Mesenteric fat pad (tissue), 1 donor: ENCODE measurements around the gene LYAR. TPM values are rescaled to one million over a fixed set of nuclear protein-coding genes. Genes with fewer than 3 reads are reported as not detected.

Experiments used
- DNase-seq: peaks from one replicate; pipeline ENCODE4 v3.0.0-alpha.2; 2020; ENCODE audit warnings: low spot score
- total RNA-seq: library from RNA; stranded (reverse); fragmentation: NEBNext Ultra II Directional; extraction: Animal tissue kit (Norgen Biotek cat#: 25700); gene quantifications from one replicate; pipeline ENCODE4 v1.2.1, GENCODE V29; 2021
- donor health status: DM: yes; HTN: yes; CAD: no.

LYAR gene
- total RNA-seq, 1 donor from 2014 or later: 18.2 TPM

DNA sequence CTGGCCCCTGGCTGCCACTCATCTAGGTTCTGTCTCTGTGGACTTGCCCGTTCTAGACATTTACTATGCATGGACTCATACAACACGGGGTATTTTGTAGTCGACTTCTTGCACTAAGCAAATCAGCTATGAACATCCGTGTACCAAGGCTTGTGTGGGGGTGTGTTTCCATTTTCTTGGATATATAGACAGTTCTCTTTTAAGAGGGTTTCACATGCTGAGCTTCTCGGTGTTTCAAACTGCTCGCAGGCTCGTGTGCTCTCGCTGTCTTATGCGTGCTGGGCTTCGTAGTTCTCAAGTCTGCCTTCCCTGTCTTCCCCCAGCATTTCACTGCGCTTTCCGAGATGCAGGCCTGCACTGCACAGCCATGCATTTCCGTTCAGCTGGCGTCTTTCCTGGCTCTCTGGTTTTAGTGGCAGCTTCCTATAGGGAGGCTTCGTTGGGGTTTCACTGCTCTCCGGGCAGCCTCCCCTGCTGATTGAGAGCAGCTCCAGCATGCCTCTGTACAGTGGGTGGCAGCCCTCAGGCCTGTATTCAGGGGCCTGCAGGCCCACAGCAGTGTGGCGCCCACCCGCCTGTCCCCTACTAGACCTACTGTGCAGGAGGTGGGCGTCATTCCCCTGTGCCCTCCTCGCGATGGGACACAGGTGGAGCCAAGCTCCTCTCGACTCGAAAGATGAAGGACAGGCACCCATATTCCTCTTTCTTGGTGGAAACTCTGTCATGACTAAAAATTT lies 27.7 kb upstream of the LYAR start:
- peak; percentile 83 for DNase-seq

- peak; percentile 28 for DNase-seq
Measured at GRCh38 chr4:4316150-4316495, 26.2 kb upstream of the LYAR start.

- DNase-seq: peak; percentile 11
Measured at GRCh38 chr4:4315461-4316149, 25.7 kb upstream of the LYAR start.

DNA sequence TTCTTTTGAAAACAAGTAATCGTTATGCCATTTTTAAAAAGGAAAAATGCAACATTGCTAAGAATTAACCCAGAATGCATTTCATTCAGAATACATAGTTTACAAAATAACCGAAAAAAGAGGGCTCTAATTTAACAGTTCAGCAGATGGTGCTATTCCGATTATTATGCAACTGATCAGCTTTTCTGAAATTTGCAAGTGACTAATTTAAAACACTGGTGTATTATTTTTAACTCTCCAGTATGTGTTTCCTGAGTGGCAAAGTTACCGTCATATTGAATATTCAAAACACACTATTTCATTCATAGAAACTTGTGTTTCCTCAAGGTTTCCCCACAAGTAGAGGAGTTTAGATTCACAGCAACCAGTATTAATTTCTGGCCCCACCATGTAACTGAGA lies 21.2 kb upstream of the LYAR start:
- no peak for DNase-seq

GRCh38 chr4:4308800-4309441 lies 19.0 kb upstream of the LYAR start:
- DNase-seq: peak; percentile 68

DNA sequence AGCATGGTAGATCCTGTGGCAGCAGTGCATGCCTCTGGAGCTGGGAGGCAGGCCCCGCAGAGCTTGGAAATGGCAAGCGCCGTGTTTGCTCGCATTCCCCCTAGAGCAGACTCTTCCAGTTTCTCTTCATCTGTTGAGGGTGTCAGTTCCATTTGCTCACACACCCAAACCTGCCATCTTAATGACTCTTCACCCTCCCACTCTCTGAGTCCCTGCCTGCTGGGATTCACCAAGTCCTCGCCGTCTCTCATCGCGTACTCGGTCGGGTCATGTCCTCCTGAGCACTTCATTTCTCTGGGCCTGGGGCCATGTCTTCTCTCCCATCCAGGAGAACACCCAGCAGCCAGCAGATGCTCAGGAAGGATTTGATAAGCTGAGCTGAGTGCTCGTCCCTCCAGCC lies 17.0 kb upstream of the LYAR start:
- DNase-seq: peak; percentile 39

DNA sequence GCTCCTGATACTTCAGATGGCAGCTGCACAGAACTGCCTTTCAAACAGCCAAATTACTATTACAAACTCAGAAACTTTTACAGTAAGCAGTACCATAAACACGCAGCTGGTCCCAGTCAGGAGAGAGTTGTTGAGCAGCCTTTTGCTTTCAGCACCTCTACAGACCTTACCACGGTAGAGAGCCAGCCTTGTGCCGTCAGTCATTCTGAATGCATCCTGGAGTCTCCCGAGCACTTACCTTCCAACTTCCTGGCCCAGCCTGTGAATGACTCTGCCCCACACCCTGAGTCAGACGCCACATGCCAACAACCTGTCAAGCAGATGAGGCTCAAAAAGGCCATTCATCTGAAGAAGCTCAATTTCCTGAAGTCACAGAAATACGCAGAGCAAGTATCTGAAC lies 12.5 kb upstream of the LYAR start:
- DNase-seq: peak; percentile 80

- peak; percentile 12 for DNase-seq
Measured at GRCh38 chr4:4302001-4302400, 12.0 kb upstream of the LYAR start.

DNA sequence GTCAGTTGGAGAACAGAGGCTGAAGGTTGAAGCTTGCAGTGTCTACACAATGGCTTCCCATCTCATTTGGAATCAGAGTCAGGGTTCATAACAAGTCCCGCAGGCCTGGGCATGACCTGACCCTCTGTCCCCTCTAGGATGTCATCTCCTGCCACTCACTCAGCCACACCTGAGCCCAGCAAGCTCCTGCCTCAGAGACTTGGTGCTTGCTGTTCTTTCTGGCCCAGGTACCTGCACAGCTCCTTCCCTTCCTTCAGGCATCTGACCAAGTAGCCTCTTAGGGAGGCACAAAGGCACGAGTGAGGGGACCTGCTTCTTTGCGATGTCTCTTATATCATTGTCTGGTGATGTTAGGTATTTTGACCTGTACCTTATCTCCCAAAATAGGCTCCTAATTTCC lies 9.1 kb upstream of the LYAR start:
- no peak for DNase-seq

- peak; percentile 12 for DNase-seq
Measured at GRCh38 chr4:4296283-4296846, 6.4 kb upstream of the LYAR start.

DNA sequence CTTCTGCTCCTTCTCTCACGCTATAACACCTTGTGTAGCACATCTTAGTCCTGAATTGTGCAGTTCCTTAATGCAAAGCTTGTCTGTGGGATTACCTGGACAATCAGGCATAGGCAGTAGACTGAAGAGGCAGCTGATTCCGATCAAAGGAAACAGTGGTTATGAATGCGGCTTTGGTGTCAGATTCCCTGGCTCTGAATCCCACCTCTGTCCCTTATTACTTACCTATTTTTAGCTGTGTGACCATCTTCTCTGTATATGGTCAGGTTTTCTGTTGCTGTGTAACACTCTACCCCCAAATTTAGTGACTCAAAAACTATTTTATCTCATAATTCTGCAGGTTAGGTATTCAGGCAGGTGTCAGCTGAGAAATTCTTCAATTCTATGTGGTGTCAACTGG lies 3.3 kb upstream of the LYAR start:
- DNase-seq: no peak

DNA sequence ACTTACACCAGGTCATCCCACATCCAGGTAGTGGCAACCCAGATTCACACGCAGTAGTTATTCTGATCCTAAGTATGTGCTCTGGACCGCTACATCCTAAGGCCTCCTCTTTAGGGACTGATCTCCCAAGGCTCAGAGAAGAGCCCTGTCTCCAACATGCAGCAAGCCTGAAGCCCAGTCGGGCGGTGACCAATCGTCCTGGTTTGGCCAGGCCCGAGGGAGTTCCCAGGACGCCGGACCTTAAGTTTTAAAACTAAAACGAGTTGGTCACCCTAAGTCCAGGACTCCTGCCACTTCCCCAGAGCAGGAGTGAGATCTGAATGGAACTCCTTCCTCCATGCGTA lies 385 bp downstream of the LYAR start:
- no peak for DNase-seq

GRCh38 chr4:4289055-4289454 lies 899 bp downstream of the LYAR start:
- DNase-seq: no peak

- DNase-seq: no peak
Measured at GRCh38 chr4:4288098-4288497, 1.9 kb downstream of the LYAR start.

- DNase-seq: no peak
Measured at GRCh38 chr4:4284827-4285618, 4.9 kb downstream of the LYAR start.

- no peak for DNase-seq
Measured at GRCh38 chr4:4281787-4282186, 8.2 kb downstream of the LYAR start.

DNA sequence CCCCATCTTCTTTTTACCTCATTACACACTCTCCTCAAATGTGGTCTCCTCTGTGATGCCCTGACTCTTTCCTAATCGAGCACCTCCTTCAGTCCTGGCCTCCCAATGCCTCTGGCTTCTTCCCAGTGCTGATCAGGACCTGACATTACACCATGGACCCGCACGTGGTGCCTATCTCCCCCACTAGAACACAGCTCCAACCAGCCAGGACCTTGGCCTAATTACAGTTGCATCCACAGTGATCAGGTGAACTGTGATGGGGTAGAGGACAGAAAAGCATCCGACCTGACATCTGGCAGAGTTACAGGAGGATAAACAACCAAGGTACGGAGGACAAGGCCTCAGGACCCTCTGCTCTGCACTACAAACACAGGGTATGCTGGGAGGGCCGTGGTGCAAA lies 12.4 kb downstream of the LYAR start:
- DNase-seq: no peak

- no peak for DNase-seq
Measured at GRCh38 chr4:4274226-4274625, 15.7 kb downstream of the LYAR start.

GRCh38 chr4:4271912-4272311 lies 18.0 kb downstream of the LYAR start:
- no peak for DNase-seq

GRCh38 chr4:4270529-4270928 lies 19.4 kb downstream of the LYAR start:
- no peak for DNase-seq

- no peak for DNase-seq
Measured at GRCh38 chr4:4269856-4270255, 20.1 kb downstream of the LYAR start.

DNA sequence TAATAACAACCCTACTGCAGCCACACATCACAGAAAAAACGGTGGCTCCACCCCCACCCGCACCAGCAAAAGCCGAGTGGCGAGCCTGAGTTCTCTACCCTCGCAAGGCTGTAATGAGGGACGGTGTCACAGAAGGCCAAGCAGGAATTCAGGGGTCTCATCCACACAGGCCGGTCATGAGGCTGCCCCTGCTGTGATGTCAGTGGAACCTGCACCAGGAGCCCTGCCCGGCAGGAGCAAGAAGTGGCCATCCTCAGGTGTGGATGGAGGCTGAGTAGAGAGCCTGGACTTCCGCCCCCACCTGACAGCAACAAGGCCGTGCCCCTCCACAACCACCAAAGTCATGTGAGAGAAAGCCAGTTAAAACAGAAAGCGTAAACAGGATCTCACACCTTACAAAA lies 20.6 kb downstream of the LYAR start:
- DNase-seq: no peak
